Measurements from ENCODE around the gene TBC1D25. TPM values are rescaled to one million over a fixed set of nuclear protein-coding genes. Genes with fewer than 3 reads are reported as not detected.

TBC1D25 gene
- total and polyA plus RNA-seq, 4 donors, result 2.6 to 5.8 (median 3.3) TPM

DNA sequence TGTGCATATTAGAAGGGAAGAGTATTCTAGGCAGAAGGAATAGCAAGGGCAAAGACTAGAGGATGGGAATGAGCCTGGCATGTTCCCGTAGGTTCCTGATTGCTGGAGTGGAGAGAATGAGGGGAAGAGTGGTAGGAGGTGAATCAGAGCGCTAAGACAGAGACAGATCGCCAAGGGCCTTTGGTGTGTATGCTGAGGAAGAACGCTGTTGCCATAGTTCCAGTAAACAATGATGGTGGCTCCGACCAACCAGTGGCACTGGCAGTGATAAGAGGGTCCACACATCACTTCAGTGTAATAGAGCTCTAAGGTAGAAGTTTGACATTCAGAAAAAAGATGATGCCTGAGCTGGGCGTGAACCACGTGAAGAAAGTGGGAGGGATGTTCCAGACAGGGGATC is 966 bp downstream of the TBC1D25 start:
- Histone ChIP-seq H3K9ac (ENCODE audit: low read depth in 1 of 2, low read length in 2 of 2) (peak overlapping the region in 1 of 2 donors; percentile 71), H3K4me3 (ENCODE audit: low read depth in 1 of 3, low read length in 3 of 3) (peak overlapping the region; percentile 18 to 81 (median 68)), H3K36me3 (ENCODE audit: control insufficient read depth in 4 of 4, insufficient read depth in 3 of 4, low read depth in 1 of 4, low read length in 3 of 4) (peaks cover 0 to 7% (median 3%) of the 10 kb centered on the region in 4 donors), H3K4me1 (ENCODE audit: control insufficient read depth in 4 of 4, insufficient read depth in 4 of 4, low read length in 3 of 4) (peaks cover 1 to 10% (median 5%) of the 10 kb centered on the region in 4 donors), H3K27ac (ENCODE audit: low read depth in 1 of 2, low read length in 2 of 2) (peak overlapping the region in 1 of 2 donors; percentile 85), H3K9me3 (ENCODE audit: control insufficient read depth in 4 of 4, low read length in 3 of 4) (no peaks in the 10 kb centered on the region), H3K27me3 (ENCODE audit: control insufficient read depth in 4 of 4, insufficient read depth in 4 of 4, low read length in 3 of 4) (no peaks in the 10 kb centered on the region)
- WGBS, result 89% methylated on average over 7 of the region's 7 CpGs
- DNase-seq (ENCODE audit: low spot score), result no peak
- TF ChIP-seq HNF4A (conservative IDR thresholded peaks at IDR 0.05), result no peak
- TF ChIP-seq YY1 (IDR thresholded peaks at IDR 0.05), result no peak
- TF ChIP-seq, protein P1, sequence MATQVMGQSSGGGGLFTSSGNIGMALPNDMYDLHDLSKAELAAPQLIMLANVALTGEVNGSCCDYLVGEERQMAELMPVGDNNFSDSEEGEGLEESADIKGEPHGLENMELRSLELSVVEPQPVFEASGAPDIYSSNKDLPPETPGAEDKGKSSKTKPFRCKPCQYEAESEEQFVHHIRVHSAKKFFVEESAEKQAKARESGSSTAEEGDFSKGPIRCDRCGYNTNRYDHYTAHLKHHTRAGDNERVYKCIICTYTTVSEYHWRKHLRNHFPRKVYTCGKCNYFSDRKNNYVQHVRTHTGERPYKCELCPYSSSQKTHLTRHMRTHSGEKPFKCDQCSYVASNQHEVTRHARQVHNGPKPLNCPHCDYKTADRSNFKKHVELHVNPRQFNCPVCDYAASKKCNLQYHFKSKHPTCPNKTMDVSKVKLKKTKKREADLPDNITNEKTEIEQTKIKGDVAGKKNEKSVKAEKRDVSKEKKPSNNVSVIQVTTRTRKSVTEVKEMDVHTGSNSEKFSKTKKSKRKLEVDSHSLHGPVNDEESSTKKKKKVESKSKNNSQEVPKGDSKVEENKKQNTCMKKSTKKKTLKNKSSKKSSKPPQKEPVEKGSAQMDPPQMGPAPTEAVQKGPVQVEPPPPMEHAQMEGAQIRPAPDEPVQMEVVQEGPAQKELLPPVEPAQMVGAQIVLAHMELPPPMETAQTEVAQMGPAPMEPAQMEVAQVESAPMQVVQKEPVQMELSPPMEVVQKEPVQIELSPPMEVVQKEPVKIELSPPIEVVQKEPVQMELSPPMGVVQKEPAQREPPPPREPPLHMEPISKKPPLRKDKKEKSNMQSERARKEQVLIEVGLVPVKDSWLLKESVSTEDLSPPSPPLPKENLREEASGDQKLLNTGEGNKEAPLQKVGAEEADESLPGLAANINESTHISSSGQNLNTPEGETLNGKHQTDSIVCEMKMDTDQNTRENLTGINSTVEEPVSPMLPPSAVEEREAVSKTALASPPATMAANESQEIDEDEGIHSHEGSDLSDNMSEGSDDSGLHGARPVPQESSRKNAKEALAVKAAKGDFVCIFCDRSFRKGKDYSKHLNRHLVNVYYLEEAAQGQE (IDR thresholded peaks at IDR 0.05), result no peak
- TF ChIP-seq NR2F2 (IDR thresholded peaks at IDR 0.05), result no peak

DNA sequence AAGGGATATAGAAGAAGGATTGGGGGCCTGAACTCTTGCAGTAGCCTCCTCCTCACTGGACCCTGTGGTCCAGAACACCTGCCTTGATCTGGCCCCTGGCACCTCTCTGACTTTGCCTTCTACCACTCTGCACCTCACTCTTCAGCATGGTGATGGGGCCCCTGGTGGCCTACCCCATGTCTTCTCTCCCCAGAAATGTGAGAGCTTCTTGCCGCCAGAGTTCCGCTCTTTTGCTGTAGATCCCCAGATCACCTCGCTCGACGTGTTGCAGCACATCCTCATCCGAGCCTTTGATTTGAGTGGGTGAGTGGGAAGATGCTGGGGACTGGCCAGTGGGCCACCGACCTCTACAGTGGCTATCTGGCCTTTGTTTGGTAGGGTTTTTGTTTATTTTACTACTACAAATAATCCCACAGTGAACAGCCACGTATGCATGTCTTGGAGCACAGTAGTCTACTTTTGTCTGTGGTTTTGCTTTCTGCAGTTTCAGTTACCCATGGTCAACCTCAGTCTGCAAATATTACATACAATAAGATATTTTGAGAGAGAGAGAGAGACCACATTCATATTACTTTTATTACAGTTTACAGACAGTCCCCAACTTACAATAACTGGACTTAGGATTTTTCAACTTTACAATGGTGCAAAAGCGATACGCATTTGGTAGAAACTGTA is 1.8 kb downstream of the TBC1D25 start:
- no peak for DNase-seq (ENCODE audit: low spot score)
- Histone ChIP-seq H3K4me3 (ENCODE audit: low read depth in 1 of 3, low read length in 3 of 3) (no peak overlapping the region), H3K4me1 (ENCODE audit: control insufficient read depth in 4 of 4, insufficient read depth in 4 of 4, low read length in 3 of 4) (peaks cover 1 to 10% (median 5%) of the 10 kb centered on the region in 4 donors), H3K9me3 (ENCODE audit: control insufficient read depth in 4 of 4, low read length in 3 of 4) (no peaks in the 10 kb centered on the region), H3K36me3 (ENCODE audit: control insufficient read depth in 4 of 4, insufficient read depth in 3 of 4, low read depth in 1 of 4, low read length in 3 of 4) (peaks cover 0 to 7% (median 3%) of the 10 kb centered on the region in 4 donors), H3K9ac (ENCODE audit: low read depth in 1 of 2, low read length in 2 of 2) (no peak overlapping the region), H3K27ac (ENCODE audit: low read depth in 1 of 2, low read length in 2 of 2) (no peak overlapping the region), H3K27me3 (ENCODE audit: control insufficient read depth in 4 of 4, insufficient read depth in 4 of 4, low read length in 3 of 4) (no peaks in the 10 kb centered on the region)
- TF ChIP-seq, protein P2, sequence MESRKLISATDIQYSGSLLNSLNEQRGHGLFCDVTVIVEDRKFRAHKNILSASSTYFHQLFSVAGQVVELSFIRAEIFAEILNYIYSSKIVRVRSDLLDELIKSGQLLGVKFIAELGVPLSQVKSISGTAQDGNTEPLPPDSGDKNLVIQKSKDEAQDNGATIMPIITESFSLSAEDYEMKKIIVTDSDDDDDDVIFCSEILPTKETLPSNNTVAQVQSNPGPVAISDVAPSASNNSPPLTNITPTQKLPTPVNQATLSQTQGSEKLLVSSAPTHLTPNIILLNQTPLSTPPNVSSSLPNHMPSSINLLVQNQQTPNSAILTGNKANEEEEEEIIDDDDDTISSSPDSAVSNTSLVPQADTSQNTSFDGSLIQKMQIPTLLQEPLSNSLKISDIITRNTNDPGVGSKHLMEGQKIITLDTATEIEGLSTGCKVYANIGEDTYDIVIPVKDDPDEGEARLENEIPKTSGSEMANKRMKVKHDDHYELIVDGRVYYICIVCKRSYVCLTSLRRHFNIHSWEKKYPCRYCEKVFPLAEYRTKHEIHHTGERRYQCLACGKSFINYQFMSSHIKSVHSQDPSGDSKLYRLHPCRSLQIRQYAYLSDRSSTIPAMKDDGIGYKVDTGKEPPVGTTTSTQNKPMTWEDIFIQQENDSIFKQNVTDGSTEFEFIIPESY (IDR thresholded peaks at IDR 0.05), result no peak
- TF ChIP-seq FOXA1 (IDR thresholded peaks at IDR 0.05) (no peak), EGR1 (IDR thresholded peaks at IDR 0.05; ENCODE audit: low read depth in 2 of 2) (no peak), SP1 (IDR thresholded peaks at IDR 0.05) (no peak), MAX (IDR thresholded peaks at IDR 0.05) (no peak), RXRA (IDR thresholded peaks at IDR 0.05) (no peak), HNF4G (IDR thresholded peaks at IDR 0.05) (no peak), FOXA2 (IDR thresholded peaks at IDR 0.05) (no peak), CTCF (IDR thresholded peaks at IDR 0.05; ENCODE audit: low read depth, low read length, missing input control) (no peak), HNF4A (conservative IDR thresholded peaks at IDR 0.05) (no peak), TAF1 (conservative IDR thresholded peaks at IDR 0.05) (no peak), JUND (IDR thresholded peaks at IDR 0.05) (no peak), YY1 (IDR thresholded peaks at IDR 0.05) (no peak), NR2F2 (IDR thresholded peaks at IDR 0.05) (no peak), GABPA (IDR thresholded peaks at IDR 0.05 in 1 of 2, conservative IDR thresholded peaks at IDR 0.05 in 1 of 2) (no peak), RAD21 (IDR thresholded peaks at IDR 0.05) (no peak)
- TF ChIP-seq, protein P1 (IDR thresholded peaks at IDR 0.05), result no peak
- TF ChIP-seq, protein P3, sequence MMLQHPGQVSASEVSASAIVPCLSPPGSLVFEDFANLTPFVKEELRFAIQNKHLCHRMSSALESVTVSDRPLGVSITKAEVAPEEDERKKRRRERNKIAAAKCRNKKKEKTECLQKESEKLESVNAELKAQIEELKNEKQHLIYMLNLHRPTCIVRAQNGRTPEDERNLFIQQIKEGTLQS (IDR thresholded peaks at IDR 0.05), result no peak
- WGBS, result 73% methylated on average over 10 of the region's 10 CpGs

Measured in liver (tissue), 9 donors.